SK-N-SH (cell line): ENCODE results near the gene DSE. TPM values are rescaled to one million over a fixed set of nuclear protein-coding genes. Genes with fewer than 3 reads are reported as not detected.

Source experiments
- CTCF ChIA-PET: fragments of 300-600, 350-600 bp; formaldehyde crosslinking; extraction: SDS; loops from one replicate; lab custom pipeline; 2021; lab: Yijun Ruan, JAX
- POLR2A ChIA-PET: fragments of 350-600 bp; sonication (Branson Sonifier 250); formaldehyde crosslinking; extraction: SDS; loops from one replicate; lab custom pipeline; 2020; ENCODE audit warnings: antibody characterized with exemption, inconsistent platforms; lab: Yijun Ruan, JAX
- DNase-seq: peaks from one replicate; pipeline ENCODE4 v3.0.0; 2012
- H2AFZ ChIP-seq: fragments of 200-600 bp; sonication (generic); 2 replicates; pipeline ENCODE4 v1.8.1; 2016; ENCODE audit warnings: antibody characterized with exemption, mild to moderate bottlenecking, low read depth
- H3F3A ChIP-seq: fragments of 200-600 bp; sonication (generic); replicated peaks from 2 replicates; pipeline ENCODE3; 2016; ENCODE audit warnings: antibody characterized with exemption, mild to moderate bottlenecking; ENCODE audit not compliant: insufficient read depth
- H3K27ac ChIP-seq, 2 experiments: fragments of 200-500 bp in 1 of 2; fragments of 200-600 bp in 1 of 2; sonication (Bioruptor generic) in 1 of 2; sonication (generic), shearing (Covaris generic) in 1 of 2; 2 replicates each; pipeline versions ENCODE4 v1.5.1 to v1.6.1; 2014 to 2016; ENCODE audit warnings: low read depth in 2 of 2, inconsistent platforms in 1 of 2, low read length in 1 of 2, mild to moderate bottlenecking in 1 of 2, mixed read lengths in 1 of 2
- H3K27me3 ChIP-seq: fragments of 200-600 bp; sonication (generic), shearing (Covaris generic); 2 replicates; pipeline ENCODE4 v1.6.1; 2016; ENCODE audit warnings: mixed run types; ENCODE audit not compliant: insufficient read depth
- H3K36me3 ChIP-seq, 2 experiments: fragments of 200-500 bp in 1 of 2; fragments of 200-600 bp in 1 of 2; sonication (Bioruptor generic) in 1 of 2; sonication (generic) in 1 of 2; replicated peaks in 1 of 2; 2 replicates each; pipeline versions ENCODE3 to v1.5.1; 2014 to 2016; ENCODE audit warnings: low read length in 1 of 2, mild to moderate bottlenecking in 1 of 2; ENCODE audit not compliant: insufficient read depth in 2 of 2, control insufficient read depth in 1 of 2
- H3K4me1 ChIP-seq, 2 experiments: fragments of 200-500 bp in 1 of 2; fragments of 200-600 bp in 1 of 2; sonication (Bioruptor generic) in 1 of 2; sonication (generic), shearing (Covaris generic) in 1 of 2; 2 replicates each; pipeline versions ENCODE4 v1.5.1 to v1.6.1; 2014 to 2016; ENCODE audit warnings: low read depth in 1 of 2, low read length in 1 of 2, mixed run types in 1 of 2; ENCODE audit not compliant: insufficient read depth in 2 of 2, control insufficient read depth in 1 of 2
- H3K4me2 ChIP-seq: fragments of 200-600 bp; sonication (generic), shearing (Covaris generic); 2 replicates; pipeline ENCODE4 v1.6.1; 2017; ENCODE audit warnings: mixed run types
- H3K4me3 ChIP-seq, 2 experiments: fragments of 200-500 bp in 1 of 2; fragments of 200-600 bp in 1 of 2; sonication (Bioruptor generic) in 1 of 2; sonication (generic), shearing (Covaris generic) in 1 of 2; 2 replicates each; pipeline versions ENCODE4 v1.5.1 to v1.8.1; 2014 to 2016; ENCODE audit warnings: low read depth in 2 of 2, inconsistent platforms in 1 of 2, low read length in 1 of 2, mild to moderate bottlenecking in 1 of 2, mixed read lengths in 1 of 2, moderate library complexity in 1 of 2
- H3K79me2 ChIP-seq: fragments of 200-600 bp; sonication (generic); 2 replicates; pipeline ENCODE4 v1.8.1; 2017; ENCODE audit warnings: mild to moderate bottlenecking; ENCODE audit not compliant: insufficient read depth
- H3K9ac ChIP-seq: fragments of 200-600 bp; sonication (generic); 2 replicates; pipeline ENCODE4 v1.6.1; 2017; ENCODE audit warnings: mixed run types
- H3K9me2 ChIP-seq: fragments of 200-600 bp; sonication (generic); 2 replicates; pipeline ENCODE4 v1.6.1; 2017; ENCODE audit warnings: mixed run types
- H3K9me3 ChIP-seq: fragments of 200-600 bp; sonication (generic); 2 replicates; pipeline ENCODE4 v1.6.1; 2017; ENCODE audit warnings: mixed run types, mild to moderate bottlenecking, moderate library complexity
- H4K20me1 ChIP-seq: fragments of 200-600 bp; sonication (generic); 2 replicates; pipeline ENCODE4 v1.6.1; 2017; ENCODE audit warnings: mild to moderate bottlenecking, mixed run types; ENCODE audit not compliant: insufficient read depth
- CHD2 ChIP-seq: fragments of 150-350 bp; IDR thresholded peaks from 2 replicates; pipeline ENCODE4 v1.6.1; 2018; ENCODE audit warnings: low read length; ENCODE audit not compliant: partially characterized antibody
- CTCF ChIP-seq: fragments of 200-600 bp; sonication (generic); IDR thresholded peaks from 2 replicates; pipeline ENCODE4 v1.6.1; 2017; ENCODE audit warnings: antibody characterized with exemption, mild to moderate bottlenecking, moderate library complexity
- ELF1 ChIP-seq: IDR thresholded peaks from 2 replicates; pipeline ENCODE4 v1.4.0; 2012
- FOXJ3 ChIP-seq: sonication (generic); formaldehyde crosslinking; IDR thresholded peaks from 2 replicates; pipeline ENCODE4 v1.5.1; 2020; ENCODE audit warnings: mild to moderate bottlenecking, missing genetic modification reagents
- GABPA ChIP-seq: IDR thresholded peaks from 2 replicates; pipeline ENCODE4 v1.4.0; 2012; ENCODE audit warnings: low read depth, mild to moderate bottlenecking
- JUND ChIP-seq: IDR thresholded peaks from 2 replicates; pipeline ENCODE4 v1.4.0; 2012
- MEF2A ChIP-seq: IDR thresholded peaks from 2 replicates; pipeline ENCODE4 v1.4.0; 2012; ENCODE audit warnings: low read depth, borderline replicate concordance
- MXI1 ChIP-seq: IDR thresholded peaks from 2 replicates; pipeline ENCODE4 v1.6.1; 2012; ENCODE audit warnings: mild to moderate bottlenecking, low read depth, low read length, improper control_type of control experiment
- NRF1 ChIP-seq: IDR thresholded peaks from 2 replicates; pipeline ENCODE4 v1.6.1; 2012; ENCODE audit warnings: low read depth, mild to moderate bottlenecking, low read length
- PBX3 ChIP-seq: IDR thresholded peaks from 2 replicates; pipeline ENCODE4; 2012
- RXRA ChIP-seq: IDR thresholded peaks from 2 replicates; pipeline ENCODE4 v1.4.0; 2012; ENCODE audit warnings: low read depth, mild to moderate bottlenecking, borderline replicate concordance
- USF1 ChIP-seq: IDR thresholded peaks from 2 replicates; pipeline ENCODE4 v1.4.0; 2012; ENCODE audit warnings: low read depth, borderline replicate concordance
- YY1 ChIP-seq: IDR thresholded peaks from 2 replicates; pipeline ENCODE4 v1.4.0; 2012; ENCODE audit warnings: low read depth, mild to moderate bottlenecking
- WGBS: methylation state at CpG from one replicate; pipeline ENCODE4 v1.1.6; 2017; ENCODE audit warnings: low lambda C conversion rate; 5-methylcytosine and 5-hydroxymethylcytosine counted together
- polyA plus RNA-seq, 3 experiments: library from polyadenylated mRNA; depleted of rRNA; stranded (reverse); fragments of >200 nt; gene quantifications; 2 replicates each; pipeline ENCODE4 v1.2.3, GENCODE V29; 2012
- TF ChIP-seq, protein P1 (sequence below): fragments of 150-350 bp; IDR thresholded peaks from 2 replicates; pipeline ENCODE4 v1.6.1; 2016; ENCODE audit warnings: mild to moderate bottlenecking, low read depth, low read length
- TF ChIP-seq, protein P2 (sequence below): IDR thresholded peaks from 2 replicates; pipeline ENCODE4 v1.4.0; 2012; ENCODE audit warnings: low read depth

DSE gene
- polyA plus RNA-seq, 1 of the 3 experiments (the other 2 are of a cell fraction): 12.7 TPM

- peak; percentile 44; the same call in 1 of the 2 replicates for TF ChIP-seq YY1
- TF ChIP-seq, protein P1, sequence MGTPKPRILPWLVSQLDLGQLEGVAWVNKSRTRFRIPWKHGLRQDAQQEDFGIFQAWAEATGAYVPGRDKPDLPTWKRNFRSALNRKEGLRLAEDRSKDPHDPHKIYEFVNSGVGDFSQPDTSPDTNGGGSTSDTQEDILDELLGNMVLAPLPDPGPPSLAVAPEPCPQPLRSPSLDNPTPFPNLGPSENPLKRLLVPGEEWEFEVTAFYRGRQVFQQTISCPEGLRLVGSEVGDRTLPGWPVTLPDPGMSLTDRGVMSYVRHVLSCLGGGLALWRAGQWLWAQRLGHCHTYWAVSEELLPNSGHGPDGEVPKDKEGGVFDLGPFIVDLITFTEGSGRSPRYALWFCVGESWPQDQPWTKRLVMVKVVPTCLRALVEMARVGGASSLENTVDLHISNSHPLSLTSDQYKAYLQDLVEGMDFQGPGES: no peak
- no peak for TF ChIP-seq CHD2
- peak; percentile 35; the same call in 1 of the 2 replicates for TF ChIP-seq USF1
- no peak for TF ChIP-seq JUND
- no peak for TF ChIP-seq GABPA
- TF ChIP-seq RXRA: no peak
- TF ChIP-seq ELF1: no peak
- no peak for TF ChIP-seq MXI1
- TF ChIP-seq FOXJ3: no peak
- peak; percentile 65; the same call in 1 of the 2 replicates for TF ChIP-seq MEF2A
- TF ChIP-seq PBX3: no peak
- TF ChIP-seq, protein P2, sequence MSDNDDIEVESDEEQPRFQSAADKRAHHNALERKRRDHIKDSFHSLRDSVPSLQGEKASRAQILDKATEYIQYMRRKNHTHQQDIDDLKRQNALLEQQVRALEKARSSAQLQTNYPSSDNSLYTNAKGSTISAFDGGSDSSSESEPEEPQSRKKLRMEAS: peak; percentile 79
- no peak for TF ChIP-seq CTCF
- no peak for TF ChIP-seq NRF1
- TF ChIP-seq, all 33 proteins: peak for 4
- WGBS: 62% methylated on average over 3 of the region's 3 CpGs
- no peak overlapping the region; the same call in 1 of the 2 replicates for H3K9ac ChIP-seq
- peak overlapping the region; percentile 19 to 74; a peak in 3 of 4 replicates for H3K27ac ChIP-seq
- DNase-seq: no peak
- no peak overlapping the region for H2AFZ ChIP-seq
- ChIA-PET POLR2A (no interaction called here), CTCF (no interaction called here)
- H3K4me1 ChIP-seq: peaks cover 5 to 53% of the 10 kb centered on the region in 2 experiments
- H3F3A ChIP-seq: peaks cover 29% of the 10 kb centered on the region
- no peaks in the 10 kb centered on the region for H3K9me2 ChIP-seq
- no peaks in the 10 kb centered on the region for H3K27me3 ChIP-seq
- H3K36me3 ChIP-seq: no peaks in the 10 kb centered on the region
- peak overlapping the region; percentile 52 for H3K4me2 ChIP-seq
- peaks cover 65% of the 10 kb centered on the region; the same call in 1 of the 2 replicates for H3K79me2 ChIP-seq
- no peaks in the 10 kb centered on the region for H3K9me3 ChIP-seq
- no peaks in the 10 kb centered on the region for H4K20me1 ChIP-seq
- no peak overlapping the region for H3K4me3 ChIP-seq
These were observed 16.6 kb downstream of the DSE start for GRCh38 chr6:116387374-116387773.
